Mucosa of descending colon (tissue), 3 donors: ENCODE measurements around the gene LIAS. TPM values are rescaled to one million over a fixed set of nuclear protein-coding genes. Genes with fewer than 3 reads are reported as not detected.
A peak's percentile ranks its signal among the peaks of the same experiment; 100 is the strongest.

ENCODE experiments used
- ATAC-seq: fragments of 200-7000 bp; cut with Tn5 transposase; one replicate; pipeline ENCODE4 v1.9.1; 2020; ENCODE audit warnings: mild to moderate bottlenecking, moderate library complexity
- DNase-seq, 3 donors: peaks; one replicate each; pipeline ENCODE4 v3.0.0-alpha.2; 2020
- H3K36me3 ChIP-seq: fragments of 200-600 bp; one replicate; pipeline ENCODE4 v1.8.0; 2021; ENCODE audit warnings: low read depth, mild to moderate bottlenecking
- H3K4me1 ChIP-seq: fragments of 200-600 bp; one replicate; pipeline ENCODE4 v1.8.0; 2021; ENCODE audit warnings: low read depth, mild to moderate bottlenecking
- H3K4me3 ChIP-seq: fragments of 200-600 bp; one replicate; pipeline ENCODE4 v1.8.0; 2021; ENCODE audit warnings: mild to moderate bottlenecking
- H3K9me3 ChIP-seq: fragments of 200-600 bp; one replicate; pipeline ENCODE4 v1.8.0; 2021; ENCODE audit warnings: mild to moderate bottlenecking
- CTCF ChIP-seq: fragments of 200-600 bp; IDR thresholded peaks from one replicate; pipeline ENCODE4 v1.8.0; 2022; ENCODE audit warnings: antibody characterized with exemption, mild to moderate bottlenecking
- intact Hi-C, 2 donors: fragments of 100-400 bp; cut with DNase I in 1 of 2; cut with micrococcal nuclease in 1 of 2; formaldehyde crosslinking; loops; one replicate each; pipeline versions ENCODE4 v1.11.0 to v1.11.1; 2022; cut with DNase I, micrococcal nuclease
- total RNA-seq, 3 donors: library from RNA; stranded (reverse); fragmentation: NEBNext Ultra II Directional in 2 of 3; extraction: Animal tissue kit (Norgen Biotek cat#: 25700) in 2 of 3; gene quantifications; one replicate each; pipeline versions ENCODE4 v1.2.1 to v1.2.4, GENCODE V29; 2021 to 2023
- donor health status: DM: no; HTN: no; CAD: no; lungs with moderate emphysema.
- donor health status: DM: no; HTN: no; CAD: no.
- donor health status: DM: no; HTN: yes; CAD: no.

LIAS gene
- total RNA-seq, 3 donors from 2014 or later: 16.5 to 30.1 (median 22.4) TPM

GRCh38 chr4:39470402-39470801, 11.5 kb downstream of the LIAS start:
- H3K36me3 ChIP-seq: no peaks in the 10 kb centered on the region
- intact Hi-C loops: no loop called here
- H3K4me3 ChIP-seq: no peak overlapping the region
- no peak for TF ChIP-seq CTCF
- DNase-seq (no peak), ATAC-seq (no peak)
- no peaks in the 10 kb centered on the region for H3K9me3 ChIP-seq
- H3K4me1 ChIP-seq: peaks cover 7% of the 10 kb centered on the region

- DNase-seq (no peak), ATAC-seq (no peak)
- H3K36me3 ChIP-seq: no peaks in the 10 kb centered on the region
- H3K9me3 ChIP-seq: no peaks in the 10 kb centered on the region
- TF ChIP-seq CTCF: no peak
- intact Hi-C loops: no loop called here
- H3K4me3 ChIP-seq: no peak overlapping the region
- H3K4me1 ChIP-seq: peaks cover 4% of the 10 kb centered on the region
Observed at GRCh38 chr4:39472396-39472795, 13.5 kb downstream of the LIAS start.

- H3K4me1 ChIP-seq: no peaks in the 10 kb centered on the region
- H3K4me3 ChIP-seq: no peak overlapping the region
- no peaks in the 10 kb centered on the region for H3K9me3 ChIP-seq
- no peak for ATAC-seq
- no peaks in the 10 kb centered on the region for H3K36me3 ChIP-seq
- intact Hi-C loops: no loop called here
- no peak for DNase-seq
- TF ChIP-seq CTCF: no peak
Observed at GRCh38 chr4:39476187-39476895, 17.5 kb downstream of the LIAS start.

- TF ChIP-seq CTCF: no peak
- intact Hi-C loops: no loop called here
- DNase-seq (no peak), ATAC-seq (no peak)
- Histone ChIP-seq H3K36me3 (no peaks in the 10 kb centered on the region), H3K4me3 (no peak overlapping the region), H3K9me3 (no peaks in the 10 kb centered on the region), H3K4me1 (no peaks in the 10 kb centered on the region)
Observed at GRCh38 chr4:39480251-39480650, 21.4 kb downstream of the LIAS start.

GRCh38 chr4:39480902-39481695, 22.2 kb downstream of the LIAS start:
- intact Hi-C loops: no loop called here
- no peaks in the 10 kb centered on the region for H3K9me3 ChIP-seq
- H3K36me3 ChIP-seq: no peaks in the 10 kb centered on the region
- TF ChIP-seq CTCF: no peak
- ATAC-seq (peak; percentile 24), DNase-seq (no peak)
- H3K4me3 ChIP-seq: no peak overlapping the region
- no peaks in the 10 kb centered on the region for H3K4me1 ChIP-seq
